GM12892 (cell line): ENCODE results near the gene C1orf167.

Source experiments
- POLR2A ChIP-seq: IDR thresholded peaks from 2 replicates; pipeline ENCODE4 v1.6.1; 2011; ENCODE audit warnings: low read depth, low read length, control low read depth
- POLR2AphosphoS5 ChIP-seq: IDR thresholded peaks from 2 replicates; pipeline ENCODE4 v1.6.1; 2011; ENCODE audit warnings: low read depth, low read length, control low read depth

GRCh38 chr1:11780380-11781147 is 18.6 kb downstream of the C1orf167 start:
- TF ChIP-seq POLR2AphosphoS5 (no peak), POLR2A (no peak)
